Myocyte (in vitro differentiated cells): ENCODE results near the gene PITPNC1. TPM values are rescaled to one million over a fixed set of nuclear protein-coding genes. Genes with fewer than 3 reads are reported as not detected.
"Not testable (repeated sequence)": the region's sequence is repeated elsewhere in the genome, so short reads cannot be mapped to it uniquely, and the experiment has no call there.

Experiments
- DNase-seq: peaks from one replicate; pipeline ENCODE4 v3.0.0-alpha.2; 2012; ENCODE audit warnings: low read depth
- total RNA-seq: library from RNA; depleted of rRNA; stranded (reverse); fragments of >200 nt; gene quantifications from 2 replicates; pipeline ENCODE4 v1.2.3, GENCODE V29; 2014

The PITPNC1 gene
- total RNA-seq, 1 donor from 2014 or later, result 3.8 TPM

DNA sequence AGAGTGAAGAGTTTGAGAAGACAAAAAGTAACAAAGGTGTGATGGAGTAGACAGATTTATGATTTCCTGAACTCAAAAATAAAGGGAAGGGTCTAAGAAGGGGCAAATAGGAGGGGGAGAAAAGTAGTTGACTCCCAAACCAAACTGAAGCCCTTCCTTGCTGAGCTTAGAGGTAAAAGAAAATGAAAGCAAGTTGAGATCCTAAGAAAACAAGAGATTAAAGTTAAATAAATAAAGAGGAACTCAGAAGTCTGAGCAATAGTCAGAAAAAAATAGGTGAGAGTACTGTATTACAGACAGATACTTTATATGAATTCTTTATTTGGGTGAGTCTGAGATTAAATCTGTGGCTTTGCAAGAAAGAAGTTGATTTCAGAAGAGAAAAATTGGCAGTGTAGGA lies 7.4 kb upstream of the PITPNC1 start:
- DNase-seq, result no peak

GRCh38 chr17:67372751-67373150 lies 4.3 kb upstream of the PITPNC1 start:
- no peak for DNase-seq

DNA sequence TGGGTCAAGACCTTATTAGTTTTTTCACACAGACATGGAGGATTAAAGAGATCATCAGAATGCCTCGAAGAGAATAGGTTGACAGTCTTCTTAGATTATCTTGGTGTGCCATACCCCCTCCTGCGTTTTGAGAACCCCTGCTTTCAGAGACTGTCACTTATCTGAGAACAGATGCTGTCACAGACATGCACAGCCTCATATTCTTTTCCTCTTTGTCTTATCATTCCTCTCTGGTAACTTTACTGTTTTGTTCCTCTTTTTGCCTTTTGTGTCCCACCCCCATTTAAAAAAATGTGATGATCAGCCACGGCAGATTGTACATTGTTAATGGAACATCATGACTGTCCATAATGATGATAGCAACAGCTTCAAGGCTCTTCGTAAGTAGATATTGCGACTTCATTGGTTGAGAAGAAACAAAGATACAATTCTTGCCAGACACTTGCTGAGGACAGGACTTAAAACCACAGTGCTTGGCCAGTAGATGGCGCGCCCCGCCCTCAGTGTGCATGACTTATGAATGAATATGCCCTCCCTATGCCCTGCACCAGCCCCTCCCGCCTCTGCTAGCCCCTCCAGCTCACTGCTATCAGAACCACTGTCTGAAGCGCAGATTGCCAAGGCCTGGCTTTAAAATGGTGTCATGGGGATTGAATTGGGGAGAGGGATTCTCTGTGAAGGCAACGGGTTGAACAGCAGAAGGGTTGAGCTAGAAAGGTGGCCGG lies 2.6 kb upstream of the PITPNC1 start:
- peak; percentile 84 for DNase-seq

DNA sequence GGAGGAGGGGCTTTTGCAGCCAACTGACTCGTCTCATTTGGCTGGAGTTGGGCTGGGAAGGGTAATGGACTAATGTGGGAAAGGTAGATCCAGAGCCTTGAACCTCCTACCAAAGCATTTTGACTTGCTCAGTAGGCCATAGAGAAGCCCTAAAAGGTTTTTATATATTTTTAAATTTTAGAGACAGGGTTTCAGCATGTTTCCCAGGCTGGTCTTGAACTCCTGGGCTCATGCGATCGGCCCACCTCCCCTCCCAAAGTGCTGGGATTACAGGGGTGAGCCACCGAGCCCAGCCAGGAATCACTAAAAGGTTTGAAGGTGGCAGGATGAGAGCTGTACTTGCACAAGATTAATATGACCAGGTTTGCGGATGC lies 2.0 kb upstream of the PITPNC1 start:
- no peak for DNase-seq

GRCh38 chr17:67375716-67376115 lies 1.4 kb upstream of the PITPNC1 start:
- no peak for DNase-seq

DNA sequence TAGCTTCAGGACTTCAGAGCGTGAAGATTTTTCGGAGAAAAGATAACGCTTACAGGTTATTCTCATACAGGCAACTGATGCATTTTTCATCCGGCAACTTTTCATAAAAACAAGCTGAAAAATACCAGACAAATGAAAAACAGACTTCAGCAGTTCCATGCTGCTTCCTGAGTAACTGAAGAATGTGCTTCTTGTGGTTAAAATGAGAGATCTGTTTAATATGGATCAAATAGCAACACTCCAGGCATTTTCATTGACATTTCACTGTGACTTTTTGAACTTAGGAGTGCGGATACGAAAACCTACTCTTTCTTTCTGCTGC lies 705 bp upstream of the PITPNC1 start:
- no peak for DNase-seq

GRCh38 chr17:67377488-67378453 lies 690 bp downstream of the PITPNC1 start:
- DNase-seq, result peak; percentile 41

- peak; percentile 79 for DNase-seq
Observed at GRCh38 chr17:67378454-67379250, 1.6 kb downstream of the PITPNC1 start.

- no peak for DNase-seq
Observed at GRCh38 chr17:67379251-67379630, 2.2 kb downstream of the PITPNC1 start.

DNA sequence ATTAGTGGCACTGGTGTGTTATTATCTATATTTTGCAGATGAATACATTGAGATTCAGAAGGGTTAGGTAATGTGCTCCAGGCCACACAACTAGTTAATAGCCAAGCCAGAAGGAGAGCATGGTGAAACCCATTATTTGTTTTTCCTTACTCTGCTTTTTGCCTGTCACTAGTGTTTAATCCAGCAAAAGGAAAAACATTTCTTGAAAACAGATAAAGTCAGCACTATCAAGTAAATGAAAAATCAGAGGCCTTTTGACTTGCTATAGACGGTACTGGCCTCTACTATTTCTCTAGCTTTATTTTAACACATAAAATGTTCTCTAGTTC lies 4.8 kb downstream of the PITPNC1 start:
- DNase-seq, result no peak

GRCh38 chr17:67385122-67385988 lies 8.3 kb downstream of the PITPNC1 start:
- no peak for DNase-seq

DNA sequence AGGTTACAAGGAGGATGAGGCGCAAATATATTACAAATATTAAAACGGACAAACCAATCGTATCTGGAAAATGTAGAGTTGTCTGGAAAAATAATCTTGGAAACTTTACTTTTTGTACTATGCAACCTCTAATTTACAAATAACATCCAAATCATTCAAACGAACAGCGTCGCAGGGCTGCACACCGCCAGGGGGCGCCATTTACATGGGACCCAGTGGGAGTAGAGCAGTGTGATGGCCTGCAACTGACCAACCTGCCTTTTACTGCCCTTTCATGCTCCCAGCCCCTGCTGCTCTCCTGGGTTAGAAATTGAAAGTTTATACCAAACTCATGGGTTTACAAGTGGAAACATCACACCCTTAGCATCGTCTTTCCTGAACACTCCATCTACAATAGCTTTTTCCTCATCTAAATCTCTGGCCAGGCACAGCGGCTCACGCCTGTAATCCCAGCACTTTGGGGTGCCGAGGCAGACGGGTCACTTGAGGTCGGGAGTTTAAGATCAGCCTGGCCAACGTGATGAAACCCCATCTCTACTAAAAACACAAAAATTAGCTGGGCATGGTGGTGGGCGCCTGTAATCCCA lies 10.0 kb downstream of the PITPNC1 start:
- peak; percentile 47 for DNase-seq

DNA sequence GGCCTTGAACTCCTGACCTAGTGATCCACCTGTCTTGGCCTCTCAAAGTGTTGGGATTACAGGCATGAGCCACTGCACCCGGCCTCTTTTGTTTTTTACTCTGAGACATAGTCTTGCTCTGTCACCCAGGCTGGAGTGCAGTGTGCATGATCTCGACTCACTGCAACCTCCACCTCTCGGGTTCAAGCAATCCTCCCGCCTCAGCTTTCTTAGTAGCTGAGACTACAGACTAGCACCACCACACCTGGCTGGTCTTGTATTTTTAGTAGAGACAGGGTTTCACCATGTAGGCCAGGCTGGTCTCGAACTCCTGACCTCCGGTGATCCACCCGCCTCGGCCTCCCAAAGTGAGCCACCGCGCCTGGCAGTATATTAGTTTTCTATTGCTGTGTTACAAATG lies 11.5 kb downstream of the PITPNC1 start:
- DNase-seq, result not testable (repeated sequence)

DNA sequence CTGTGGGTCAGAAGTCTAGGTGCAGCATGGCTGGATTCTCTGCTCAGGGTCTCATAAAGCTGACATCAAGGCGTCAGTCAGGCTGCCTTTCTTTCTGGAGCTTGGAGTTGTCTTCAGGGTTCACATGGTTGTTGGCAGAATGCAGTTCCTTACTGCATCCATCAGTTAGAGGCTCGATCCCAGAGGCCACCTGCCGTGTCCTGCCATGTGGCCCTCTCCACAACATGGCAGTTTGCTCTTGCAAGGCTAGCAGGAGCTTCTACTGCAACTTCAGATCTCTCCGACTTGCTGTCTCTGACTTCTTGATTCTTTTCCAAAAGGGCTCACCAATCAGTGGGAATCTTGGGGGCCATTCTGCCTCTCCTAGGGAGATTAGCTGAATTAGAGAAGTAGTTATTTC lies 11.9 kb downstream of the PITPNC1 start:
- no peak for DNase-seq

DNA sequence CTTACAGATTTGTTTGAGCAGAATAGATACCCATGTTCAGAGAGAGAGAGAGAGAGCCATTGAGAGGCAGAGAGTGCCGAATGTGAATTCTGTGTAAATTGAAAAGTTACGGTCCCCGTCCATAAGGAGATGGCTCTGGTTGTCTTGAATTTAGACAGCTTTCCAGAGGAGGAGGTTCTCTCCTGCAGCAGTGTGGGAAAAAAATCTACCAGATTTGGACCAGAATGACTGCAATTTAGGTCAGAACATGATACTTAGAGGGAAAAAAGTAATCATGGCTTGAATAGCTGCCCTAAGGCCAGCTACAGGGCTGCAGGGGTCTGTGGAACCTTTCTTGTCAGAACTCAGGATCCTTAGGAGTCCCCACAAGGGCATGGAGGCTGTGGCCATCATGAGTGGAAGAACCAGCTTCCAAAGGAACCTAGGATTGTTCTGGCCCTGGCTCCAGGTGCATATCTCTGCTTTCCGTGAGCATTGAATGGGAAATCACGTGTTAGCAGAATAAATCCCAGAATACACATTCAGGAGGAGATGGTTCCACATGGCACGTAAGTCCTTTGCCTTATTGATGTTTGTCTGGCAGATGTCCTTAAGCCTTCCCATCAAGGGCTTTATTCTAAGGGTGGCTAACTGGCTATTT lies 13.0 kb downstream of the PITPNC1 start:
- no peak for DNase-seq

DNA sequence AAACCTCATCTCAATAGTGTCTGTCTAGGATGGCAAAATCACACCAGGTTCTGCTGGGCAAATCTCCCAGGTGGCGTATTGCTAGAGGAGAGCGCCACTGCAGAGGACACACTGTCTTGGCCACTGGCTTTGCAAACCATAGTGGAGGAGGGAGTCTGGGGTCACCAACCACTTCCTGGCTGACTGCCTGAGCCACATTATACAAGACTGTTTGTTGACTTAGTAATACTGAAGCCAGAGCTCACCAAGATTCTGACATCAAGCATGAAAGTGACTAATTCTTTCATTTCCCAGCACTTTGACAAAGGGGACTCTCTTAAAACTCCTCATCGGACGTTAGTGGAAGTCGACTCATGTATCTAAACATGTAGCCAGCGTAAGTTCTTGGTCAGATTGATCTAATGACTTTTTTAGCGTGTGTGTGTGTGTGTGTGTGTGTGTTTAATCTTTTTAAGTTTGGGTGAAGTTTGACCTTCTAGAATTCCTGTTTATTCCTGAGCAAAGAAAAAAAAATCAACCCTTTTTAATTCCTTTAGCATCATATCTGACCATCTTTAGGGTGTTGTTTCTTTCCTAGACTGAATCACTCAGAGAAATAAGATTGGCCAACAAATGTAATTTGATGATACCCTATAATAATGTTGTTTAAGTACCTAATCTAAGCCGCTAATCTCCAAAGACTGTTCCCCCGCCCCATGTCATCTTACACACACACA lies 13.7 kb downstream of the PITPNC1 start:
- peak; percentile 60 for DNase-seq

DNA sequence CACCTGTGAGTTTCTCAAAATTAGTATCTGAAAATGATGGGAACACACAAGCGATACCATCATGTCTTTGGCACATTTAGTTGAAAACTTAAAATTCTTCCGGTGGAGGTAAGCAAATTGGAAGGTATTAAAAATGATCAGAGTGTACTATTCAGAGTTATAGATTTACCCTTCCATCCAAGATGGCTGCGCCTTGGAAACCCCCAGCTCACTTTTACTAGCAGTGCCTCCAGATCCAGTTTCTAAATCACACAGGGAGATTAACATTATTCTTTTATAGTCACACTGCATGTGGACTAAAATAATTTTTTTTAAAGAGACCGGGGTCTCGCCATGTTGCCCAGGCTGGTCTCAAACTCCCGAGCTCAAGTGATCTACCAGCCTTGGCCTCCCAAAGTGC lies 15.0 kb downstream of the PITPNC1 start:
- no peak for DNase-seq

- no peak for DNase-seq
Observed at GRCh38 chr17:67393809-67394397, 16.8 kb downstream of the PITPNC1 start.

GRCh38 chr17:67399676-67400075 lies 22.6 kb downstream of the PITPNC1 start:
- no peak for DNase-seq
